GM21529 (cell line): ENCODE results near the gene PCDHGA1.

ENCODE experiments used
- ATAC-seq: cut with Tn5 transposase; IDR thresholded peaks from one replicate; pipeline ENCODE4 v1.9.1; 2021; ENCODE audit not compliant: unreplicated experiment

Gene PCDHGA1

GRCh38 chr5:141490271-141490670 is 160.0 kb downstream of the PCDHGA1 start:
- ATAC-seq = no peak

GRCh38 chr5:141490771-141491170 is 160.5 kb downstream of the PCDHGA1 start:
- no peak for ATAC-seq

- ATAC-seq = no peak
Measured at GRCh38 chr5:141491323-141492167, 161.2 kb downstream of the PCDHGA1 start.

- ATAC-seq = no peak
Measured at GRCh38 chr5:141492168-141492885, 162.0 kb downstream of the PCDHGA1 start.

- no peak for ATAC-seq
Measured at GRCh38 chr5:141493500-141494422, 163.4 kb downstream of the PCDHGA1 start.

- no peak for ATAC-seq
Measured at GRCh38 chr5:141494761-141495452, 164.6 kb downstream of the PCDHGA1 start.

- ATAC-seq = no peak
Measured at GRCh38 chr5:141495453-141495811, 165.1 kb downstream of the PCDHGA1 start.

GRCh38 chr5:141496038-141496437 is 165.7 kb downstream of the PCDHGA1 start:
- no peak for ATAC-seq

GRCh38 chr5:141501761-141502160 is 171.4 kb downstream of the PCDHGA1 start:
- ATAC-seq = no peak

GRCh38 chr5:141503681-141504080 is 173.4 kb downstream of the PCDHGA1 start:
- ATAC-seq = no peak

- no peak for ATAC-seq
Measured at GRCh38 chr5:141504216-141504615, 173.9 kb downstream of the PCDHGA1 start.

GRCh38 chr5:141506381-141507155 is 176.3 kb downstream of the PCDHGA1 start:
- no peak for ATAC-seq

- ATAC-seq = peak; percentile 37
Measured at GRCh38 chr5:141507387-141508091, 177.2 kb downstream of the PCDHGA1 start.

GRCh38 chr5:141508440-141508797 is 178.1 kb downstream of the PCDHGA1 start:
- no peak for ATAC-seq

- no peak for ATAC-seq
Measured at GRCh38 chr5:141508798-141509611, 178.7 kb downstream of the PCDHGA1 start.

- ATAC-seq = no peak
Measured at GRCh38 chr5:141510160-141510559, 179.8 kb downstream of the PCDHGA1 start.

- ATAC-seq = peak; percentile 25
Measured at GRCh38 chr5:141510850-141511601, 180.7 kb downstream of the PCDHGA1 start.
